GM18511 (cell line): ENCODE measurements around the gene CDK4.
"Not testable (repeated sequence)": the region's sequence is repeated elsewhere in the genome, so short reads cannot be mapped to it uniquely, and the experiment has no call there.

Experiments
- ATAC-seq: cut with Tn5 transposase; IDR thresholded peaks from one replicate; pipeline ENCODE4 v1.9.1; 2021; ENCODE audit warnings: mild to moderate bottlenecking, moderate library complexity; ENCODE audit not compliant: unreplicated experiment

Gene CDK4

GRCh38 chr12:57751788-57752667, at the start of gene CDK4:
Gene CDK4, minus strand, starts transcription at chr12:57752310. Its CDS starts 593 bp downstream, at chr12:57751717.
- ATAC-seq = peak; percentile 67

GRCh38 chr12:57800965-57801364, 48.9 kb upstream of the CDK4 start:
- no peak for ATAC-seq

- ATAC-seq = no peak
Measured at GRCh38 chr12:57797933-57798332, 45.8 kb upstream of the CDK4 start.

GRCh38 chr12:57796996-57797395, 44.9 kb upstream of the CDK4 start:
- ATAC-seq = no peak

GRCh38 chr12:57795354-57795753, 43.2 kb upstream of the CDK4 start:
- ATAC-seq = no peak

- no peak for ATAC-seq
Measured at GRCh38 chr12:57793920-57794319, 41.8 kb upstream of the CDK4 start.

GRCh38 chr12:57783861-57784260, 31.8 kb upstream of the CDK4 start:
- no peak for ATAC-seq

- no peak for ATAC-seq
Measured at GRCh38 chr12:57783466-57783801, 31.3 kb upstream of the CDK4 start.

GRCh38 chr12:57782608-57783465, 30.7 kb upstream of the CDK4 start, which contains the start of gene TSFM:
Gene TSFM, plus strand, starts transcription at chr12:57782787. Its CDS starts 15 bp downstream, at chr12:57782802.
- peak; percentile 92 for ATAC-seq

- peak; percentile 23 for ATAC-seq
Measured at GRCh38 chr12:57782243-57782607, 30.1 kb upstream of the CDK4 start.

- ATAC-seq = no peak
Measured at GRCh38 chr12:57781801-57782200, 29.7 kb upstream of the CDK4 start.

GRCh38 chr12:57781244-57781643, 29.1 kb upstream of the CDK4 start:
- no peak for ATAC-seq

- no peak for ATAC-seq
Measured at GRCh38 chr12:57780284-57780897, 28.3 kb upstream of the CDK4 start.

GRCh38 chr12:57779736-57780135, 27.6 kb upstream of the CDK4 start:
- no peak for ATAC-seq

- ATAC-seq = no peak
Measured at GRCh38 chr12:57777911-57778310, 25.8 kb upstream of the CDK4 start.

GRCh38 chr12:57777367-57777766, 25.3 kb upstream of the CDK4 start:
- no peak for ATAC-seq

GRCh38 chr12:57776247-57776587, 24.1 kb upstream of the CDK4 start:
- no peak for ATAC-seq

GRCh38 chr12:57775563-57776246, 23.6 kb upstream of the CDK4 start:
- no peak for ATAC-seq

GRCh38 chr12:57775044-57775443, 22.9 kb upstream of the CDK4 start:
- ATAC-seq = no peak

GRCh38 chr12:57774634-57775033, 22.5 kb upstream of the CDK4 start:
- not testable (repeated sequence) for ATAC-seq
